K562 (cell line): Measurements from ENCODE around the gene ST6GALNAC6. TPM values are rescaled to one million over a fixed set of nuclear protein-coding genes. Genes with fewer than 3 reads are reported as not detected.
A peak's percentile ranks its signal among the peaks of the same experiment; 100 is the strongest.

ENCODE experiments used
- CBFB ChIP-seq: sonication (generic); formaldehyde crosslinking; IDR thresholded peaks from 2 replicates; pipeline ENCODE4 v1.4.0; 2020; ENCODE audit warnings: mild to moderate bottlenecking, missing genetic modification reagents
- CHD1 ChIP-seq: fragments of 200-600 bp; sonication (generic); IDR thresholded peaks from one replicate; pipeline ENCODE4 v1.6.1; 2012; ENCODE audit warnings: mild to moderate bottlenecking, moderate library complexity, low read length, inconsistent platforms
- CTBP1 ChIP-seq: fragments of 450-650 bp; IDR thresholded peaks from 2 replicates; pipeline ENCODE4 v1.6.1; 2016; ENCODE audit warnings: borderline replicate concordance
- GABPB2 ChIP-seq: fragments of 250-450 bp; sonication (Bioruptor Pico); conservative IDR thresholded peaks from 2 replicates; pipeline ENCODE4 v1.5.1; 2021; ENCODE audit warnings: mild to moderate bottlenecking
- HNRNPH1 ChIP-seq: fragments of 200-400 bp; formaldehyde crosslinking; optimal IDR thresholded peaks from 2 replicates; pipeline ENCODE3; 2017; ENCODE audit warnings: low read depth, mild to moderate bottlenecking, low read length, moderate library complexity
- KAT2B ChIP-seq: IDR thresholded peaks from one replicate; pipeline ENCODE4 v1.6.1; 2012; ENCODE audit warnings: low read depth, mild to moderate bottlenecking, control low read depth, inconsistent platforms, low read length, moderate library complexity
- LARP7 ChIP-seq: fragments of 450-650 bp; IDR thresholded peaks from 2 replicates; pipeline ENCODE4 v1.6.1; 2016
- NCOA4 ChIP-seq: fragments of 450-650 bp; IDR thresholded peaks from 2 replicates; pipeline ENCODE4 v1.6.1; 2018; ENCODE audit warnings: mild to moderate bottlenecking; ENCODE audit not compliant: partially characterized antibody
- NUFIP1 ChIP-seq: fragments of 450-650 bp; IDR thresholded peaks from 2 replicates; pipeline ENCODE4 v1.6.1; 2018; ENCODE audit not compliant: partially characterized antibody
- SUPT5H ChIP-seq: fragments of 450-650 bp; IDR thresholded peaks from 2 replicates; pipeline ENCODE4 v1.6.1; 2016
- XRCC4 ChIP-seq: IDR thresholded peaks from one replicate; pipeline ENCODE4 v1.6.1; 2011; ENCODE audit not compliant: insufficient read depth, insufficient read length; ENCODE audit errors: extremely low read depth
- YY1 ChIP-seq, 3 experiments: IDR thresholded peaks; 2 replicates each; pipeline ENCODE4 v1.6.1; 2011; ENCODE audit warnings: low read length in 2 of 3, mild to moderate bottlenecking in 2 of 3, moderate library complexity in 2 of 3, borderline replicate concordance in 1 of 3, control low read depth in 1 of 3, low read depth in 1 of 3; ENCODE audit not compliant: insufficient read depth in 3 of 3, insufficient replicate concordance in 2 of 3, control insufficient read depth in 1 of 3, insufficient read length in 1 of 3; ENCODE audit errors: extremely low read depth in 1 of 3
- ZNF140 ChIP-seq: fragments of 250-450 bp; sonication (Bioruptor Pico); IDR thresholded peaks from 2 replicates; pipeline ENCODE4 v1.8.0; 2021; ENCODE audit warnings: moderate library complexity, mild to moderate bottlenecking, inconsistent platforms
- ZNF561 ChIP-seq: fragments of 450-650 bp; formaldehyde crosslinking; conservative IDR thresholded peaks from 2 replicates; pipeline ENCODE4 v1.4.0; 2020; ENCODE audit warnings: mild to moderate bottlenecking, moderate library complexity
- ZNF586 ChIP-seq: fragments of 450-650 bp; formaldehyde crosslinking; conservative IDR thresholded peaks from 2 replicates; pipeline ENCODE4 v1.4.0; 2020; ENCODE audit warnings: mild to moderate bottlenecking, moderate library complexity
- ZNF696 ChIP-seq: fragments of 250-450 bp; sonication (Bioruptor Pico); conservative IDR thresholded peaks from 2 replicates; pipeline ENCODE4 v1.4.0; 2020; ENCODE audit warnings: mild to moderate bottlenecking, moderate library complexity
- ZSCAN32 ChIP-seq: fragments of 450-650 bp; formaldehyde crosslinking; IDR thresholded peaks from 2 replicates; pipeline ENCODE4 v1.4.0; 2020; ENCODE audit warnings: mild to moderate bottlenecking, moderate library complexity
- polyA plus RNA-seq, 8 experiments: library from polyadenylated mRNA; depleted of rRNA in 4 of 8; stranded (reverse) in 5 of 8; unstranded in 3 of 8; fragments of >200 nt; fragmentation: Nextera tagmentation in 2 of 8; fragmentation: Illumina TruSeq in 1 of 8; extraction: Ambion mirVana in 2 of 8; extraction: Trizol in 1 of 8; gene quantifications; 2 replicates each; pipeline versions ENCODE4 v1.2.1 to v1.2.3, GENCODE V29; 2011 to 2014; ENCODE audit warnings: inconsistent platforms in 1 of 8, missing spikeins in 1 of 8
- total RNA-seq, 7 experiments: library from RNA; depleted of rRNA in 6 of 7; stranded (reverse); fragments of >200 nt in 6 of 7; fragmentation: Illumina TruSeq in 2 of 7; extraction: Trizol in 2 of 7; gene quantifications; 2 replicates each; pipeline versions ENCODE4 v1.2.1 to v1.2.3, GENCODE V29; 2011 to 2021; ENCODE audit warnings: low replicate concordance in 1 of 7
- TF ChIP-seq, protein P1 (sequence below): sonication (generic); formaldehyde crosslinking; IDR thresholded peaks from 2 replicates; pipeline ENCODE4 v1.8.0; 2022; ENCODE audit warnings: mild to moderate bottlenecking, missing genetic modification reagents
- TF ChIP-seq, protein P2 (sequence below): fragments of 450-650 bp; IDR thresholded peaks from 2 replicates; pipeline ENCODE4 v1.6.1; 2014; ENCODE audit warnings: low read depth, mild to moderate bottlenecking, moderate library complexity, borderline replicate concordance
- TF ChIP-seq, protein P3 (sequence below): conservative IDR thresholded peaks from 2 replicates; pipeline ENCODE4 v1.6.1; 2011; ENCODE audit warnings: low read depth, mild to moderate bottlenecking, low read length; ENCODE audit not compliant: control insufficient read depth
- TF ChIP-seq, protein P4 (sequence below): sonication (generic); IDR thresholded peaks from 2 replicates; pipeline ENCODE4 v1.6.1; 2016
- TF ChIP-seq, protein P5 (sequence below): fragments of 450-650 bp; formaldehyde crosslinking; IDR thresholded peaks from 2 replicates; pipeline ENCODE4 v1.4.0; 2020; ENCODE audit warnings: mild to moderate bottlenecking, moderate library complexity

ST6GALNAC6 gene
- total and polyA plus RNA-seq, 9 of the 15 experiments (the other 6 are each of a cell fraction or from before 2014, with no cell fraction given): 0.13 to 23.0 (median 14.5) TPM

DNA sequence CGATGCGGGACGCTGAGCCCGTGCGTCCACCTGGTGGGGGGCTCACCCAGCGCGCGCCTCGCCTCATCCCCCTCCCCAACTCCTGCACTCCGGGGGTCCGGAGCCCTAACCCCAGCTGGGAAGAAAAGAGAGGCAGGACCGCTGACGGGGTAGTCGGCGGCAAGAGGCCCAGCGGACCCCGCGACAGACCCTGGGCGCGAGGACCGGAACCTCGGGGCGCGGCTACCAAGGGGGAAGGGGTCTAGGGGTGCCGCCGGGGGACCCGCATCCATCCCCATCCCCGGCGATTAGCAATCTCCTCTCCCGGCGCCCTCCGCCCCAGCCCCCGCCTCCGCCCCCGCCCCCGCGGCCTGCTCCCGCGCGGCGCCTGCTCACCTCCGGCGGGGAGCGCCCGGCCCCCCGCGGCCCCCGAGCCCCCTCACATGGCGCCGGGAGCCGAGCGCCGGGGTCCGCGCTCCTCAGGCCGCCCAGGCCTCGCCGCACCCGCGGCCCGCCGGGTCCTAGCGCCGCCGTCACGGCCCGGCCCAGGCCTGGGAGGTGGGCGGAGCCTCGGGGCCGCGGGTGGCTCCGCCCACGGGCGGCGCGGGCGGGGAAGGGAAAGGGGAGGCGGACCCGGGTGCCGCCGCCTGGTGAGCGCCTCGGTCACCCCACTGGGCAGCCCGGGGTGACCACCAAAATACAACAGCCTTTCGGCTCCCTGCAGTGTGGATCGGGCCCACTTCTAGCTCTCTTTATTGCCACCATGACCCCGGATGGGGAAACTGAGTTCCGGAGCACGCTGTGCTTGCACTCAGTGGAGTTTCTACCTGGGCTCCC lies at the start of gene ST6GALNAC6 (continued):
- TF ChIP-seq ZSCAN32 (no peak), SUPT5H (no peak), CTBP1 (peak; percentile 37), XRCC4 (no peak), KAT2B (no peak), CHD1 (no peak), CBFB (CRISPR knock-in tag) (no peak), NCOA4 (no peak), ZNF561 (CRISPR knock-in tag) (no peak), LARP7 (no peak), ZNF586 (CRISPR knock-in tag) (no peak), ZNF140 (CRISPR knock-in tag) (no peak), NUFIP1 (no peak), YY1 (IDR thresholded peaks at IDR 0.05; ENCODE audit: borderline replicate concordance in 1 of 3, control insufficient read depth in 1 of 3, extremely low read depth in 1 of 3, insufficient read depth in 3 of 3, insufficient read length in 1 of 3, insufficient replicate concordance in 2 of 3, low read depth in 1 of 3, low read length in 2 of 3) (peak in 1 of 3 experiments; percentile 70), ZNF696 (no peak), HNRNPH1 (no peak), GABPB2 (CRISPR knock-in tag) (no peak)
- TF ChIP-seq, protein P1, sequence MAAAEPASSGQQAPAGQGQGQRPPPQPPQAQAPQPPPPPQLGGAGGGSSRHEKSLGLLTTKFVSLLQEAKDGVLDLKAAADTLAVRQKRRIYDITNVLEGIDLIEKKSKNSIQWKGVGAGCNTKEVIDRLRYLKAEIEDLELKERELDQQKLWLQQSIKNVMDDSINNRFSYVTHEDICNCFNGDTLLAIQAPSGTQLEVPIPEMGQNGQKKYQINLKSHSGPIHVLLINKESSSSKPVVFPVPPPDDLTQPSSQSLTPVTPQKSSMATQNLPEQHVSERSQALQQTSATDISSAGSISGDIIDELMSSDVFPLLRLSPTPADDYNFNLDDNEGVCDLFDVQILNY (CRISPR knock-in tag): no peak
- TF ChIP-seq, protein P2, sequence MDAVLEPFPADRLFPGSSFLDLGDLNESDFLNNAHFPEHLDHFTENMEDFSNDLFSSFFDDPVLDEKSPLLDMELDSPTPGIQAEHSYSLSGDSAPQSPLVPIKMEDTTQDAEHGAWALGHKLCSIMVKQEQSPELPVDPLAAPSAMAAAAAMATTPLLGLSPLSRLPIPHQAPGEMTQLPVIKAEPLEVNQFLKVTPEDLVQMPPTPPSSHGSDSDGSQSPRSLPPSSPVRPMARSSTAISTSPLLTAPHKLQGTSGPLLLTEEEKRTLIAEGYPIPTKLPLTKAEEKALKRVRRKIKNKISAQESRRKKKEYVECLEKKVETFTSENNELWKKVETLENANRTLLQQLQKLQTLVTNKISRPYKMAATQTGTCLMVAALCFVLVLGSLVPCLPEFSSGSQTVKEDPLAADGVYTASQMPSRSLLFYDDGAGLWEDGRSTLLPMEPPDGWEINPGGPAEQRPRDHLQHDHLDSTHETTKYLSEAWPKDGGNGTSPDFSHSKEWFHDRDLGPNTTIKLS: no peak
- TF ChIP-seq, protein P3, sequence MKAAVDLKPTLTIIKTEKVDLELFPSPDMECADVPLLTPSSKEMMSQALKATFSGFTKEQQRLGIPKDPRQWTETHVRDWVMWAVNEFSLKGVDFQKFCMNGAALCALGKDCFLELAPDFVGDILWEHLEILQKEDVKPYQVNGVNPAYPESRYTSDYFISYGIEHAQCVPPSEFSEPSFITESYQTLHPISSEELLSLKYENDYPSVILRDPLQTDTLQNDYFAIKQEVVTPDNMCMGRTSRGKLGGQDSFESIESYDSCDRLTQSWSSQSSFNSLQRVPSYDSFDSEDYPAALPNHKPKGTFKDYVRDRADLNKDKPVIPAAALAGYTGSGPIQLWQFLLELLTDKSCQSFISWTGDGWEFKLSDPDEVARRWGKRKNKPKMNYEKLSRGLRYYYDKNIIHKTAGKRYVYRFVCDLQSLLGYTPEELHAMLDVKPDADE: no peak
- TF ChIP-seq, protein P4, sequence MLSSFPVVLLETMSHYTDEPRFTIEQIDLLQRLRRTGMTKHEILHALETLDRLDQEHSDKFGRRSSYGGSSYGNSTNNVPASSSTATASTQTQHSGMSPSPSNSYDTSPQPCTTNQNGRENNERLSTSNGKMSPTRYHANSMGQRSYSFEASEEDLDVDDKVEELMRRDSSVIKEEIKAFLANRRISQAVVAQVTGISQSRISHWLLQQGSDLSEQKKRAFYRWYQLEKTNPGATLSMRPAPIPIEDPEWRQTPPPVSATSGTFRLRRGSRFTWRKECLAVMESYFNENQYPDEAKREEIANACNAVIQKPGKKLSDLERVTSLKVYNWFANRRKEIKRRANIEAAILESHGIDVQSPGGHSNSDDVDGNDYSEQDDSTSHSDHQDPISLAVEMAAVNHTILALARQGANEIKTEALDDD: no peak
- TF ChIP-seq, protein P5, sequence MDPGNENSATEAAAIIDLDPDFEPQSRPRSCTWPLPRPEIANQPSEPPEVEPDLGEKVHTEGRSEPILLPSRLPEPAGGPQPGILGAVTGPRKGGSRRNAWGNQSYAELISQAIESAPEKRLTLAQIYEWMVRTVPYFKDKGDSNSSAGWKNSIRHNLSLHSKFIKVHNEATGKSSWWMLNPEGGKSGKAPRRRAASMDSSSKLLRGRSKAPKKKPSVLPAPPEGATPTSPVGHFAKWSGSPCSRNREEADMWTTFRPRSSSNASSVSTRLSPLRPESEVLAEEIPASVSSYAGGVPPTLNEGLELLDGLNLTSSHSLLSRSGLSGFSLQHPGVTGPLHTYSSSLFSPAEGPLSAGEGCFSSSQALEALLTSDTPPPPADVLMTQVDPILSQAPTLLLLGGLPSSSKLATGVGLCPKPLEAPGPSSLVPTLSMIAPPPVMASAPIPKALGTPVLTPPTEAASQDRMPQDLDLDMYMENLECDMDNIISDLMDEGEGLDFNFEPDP (CRISPR knock-in tag): no peak
